CD4-positive, alpha-beta T cell treated with Interleukin-2 at 100 ng/mL for 4 hours (primary cell): Measurements from ENCODE around the gene POLR2J2.
"Not testable (repeated sequence)": the region's sequence is repeated elsewhere in the genome, so short reads cannot be mapped to it uniquely, and the experiment has no call there.

Source experiments
- DNase-seq: peaks from one replicate; pipeline ENCODE4 v3.0.0-alpha.2; 2020; ENCODE audit warnings: low spot score

POLR2J2 gene

GRCh38 chr7:102671166-102671955, at the start of gene POLR2J2:
POLR2J2 (minus strand) TSS chr7:102671663; CDS start chr7:102671601, 62 bp downstream.
- peak; percentile 98 for DNase-seq

GRCh38 chr7:102718491-102718890, 47.0 kb upstream of the POLR2J2 start:
- not testable (repeated sequence) for DNase-seq

- DNase-seq: peak; percentile 5
Measured at GRCh38 chr7:102715718-102716117, 44.3 kb upstream of the POLR2J2 start.

- DNase-seq: peak; percentile 11
Measured at GRCh38 chr7:102714774-102715522, 43.5 kb upstream of the POLR2J2 start.

- DNase-seq: not testable (repeated sequence)
Measured at GRCh38 chr7:102713691-102714080, 42.2 kb upstream of the POLR2J2 start.

- DNase-seq: peak; percentile 13
Measured at GRCh38 chr7:102713011-102713690, 41.7 kb upstream of the POLR2J2 start.

GRCh38 chr7:102698962-102699750, 27.7 kb upstream of the POLR2J2 start:
- not testable (repeated sequence) for DNase-seq

- DNase-seq: not testable (repeated sequence)
Measured at GRCh38 chr7:102697642-102698512, 26.4 kb upstream of the POLR2J2 start.

- not testable (repeated sequence) for DNase-seq
Measured at GRCh38 chr7:102696009-102696408, 24.5 kb upstream of the POLR2J2 start.

GRCh38 chr7:102695033-102695552, 23.6 kb upstream of the POLR2J2 start:
- not testable (repeated sequence) for DNase-seq

GRCh38 chr7:102694008-102694407, 22.5 kb upstream of the POLR2J2 start:
- DNase-seq: not testable (repeated sequence)

- not testable (repeated sequence) for DNase-seq
Measured at GRCh38 chr7:102690602-102691001, 19.1 kb upstream of the POLR2J2 start.

- not testable (repeated sequence) for DNase-seq
Measured at GRCh38 chr7:102689436-102690282, 18.2 kb upstream of the POLR2J2 start.

GRCh38 chr7:102688299-102689036, 17.0 kb upstream of the POLR2J2 start:
- not testable (repeated sequence) for DNase-seq

GRCh38 chr7:102682560-102682959, 11.1 kb upstream of the POLR2J2 start:
- DNase-seq: not testable (repeated sequence)

GRCh38 chr7:102680780-102681179, 9.3 kb upstream of the POLR2J2 start:
- DNase-seq: not testable (repeated sequence)

GRCh38 chr7:102675545-102675944, 4.1 kb upstream of the POLR2J2 start:
- DNase-seq: not testable (repeated sequence)

GRCh38 chr7:102673447-102674067, 2.1 kb upstream of the POLR2J2 start:
- not testable (repeated sequence) for DNase-seq
